Measurements from ENCODE around the gene SLC22A4.

GRCh38 chr5:132327252-132327955 lies 33.2 kb downstream of the SLC22A4 start:
- TF ChIP-seq CTCF (IDR thresholded peaks at IDR 0.05), result no peak
- TF ChIP-seq POLR2A (IDR thresholded peaks at IDR 0.05), result no peak
